ENCODE data around the gene BBOF1.

DNA sequence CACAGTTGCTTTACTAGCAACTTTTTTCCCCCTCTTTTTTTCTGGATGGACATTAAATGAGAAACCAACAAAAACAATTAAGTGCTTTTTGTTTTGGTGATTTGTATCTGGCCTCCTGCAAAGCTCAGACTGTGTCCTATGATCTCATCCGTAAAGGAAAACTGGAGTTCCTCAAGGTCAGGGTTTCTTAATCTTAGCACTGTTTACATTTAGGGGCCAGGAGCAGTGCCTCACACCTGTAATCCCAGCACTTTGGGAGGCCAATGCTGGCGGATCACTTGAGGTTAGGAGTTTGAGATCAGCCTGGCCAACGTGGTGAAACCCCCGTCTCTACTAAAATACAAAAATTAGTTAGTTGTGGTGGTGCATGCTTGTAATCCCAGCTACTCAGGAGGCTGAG is 28.1 kb upstream of the BBOF1 start:
- TF ChIP-seq, protein P1, sequence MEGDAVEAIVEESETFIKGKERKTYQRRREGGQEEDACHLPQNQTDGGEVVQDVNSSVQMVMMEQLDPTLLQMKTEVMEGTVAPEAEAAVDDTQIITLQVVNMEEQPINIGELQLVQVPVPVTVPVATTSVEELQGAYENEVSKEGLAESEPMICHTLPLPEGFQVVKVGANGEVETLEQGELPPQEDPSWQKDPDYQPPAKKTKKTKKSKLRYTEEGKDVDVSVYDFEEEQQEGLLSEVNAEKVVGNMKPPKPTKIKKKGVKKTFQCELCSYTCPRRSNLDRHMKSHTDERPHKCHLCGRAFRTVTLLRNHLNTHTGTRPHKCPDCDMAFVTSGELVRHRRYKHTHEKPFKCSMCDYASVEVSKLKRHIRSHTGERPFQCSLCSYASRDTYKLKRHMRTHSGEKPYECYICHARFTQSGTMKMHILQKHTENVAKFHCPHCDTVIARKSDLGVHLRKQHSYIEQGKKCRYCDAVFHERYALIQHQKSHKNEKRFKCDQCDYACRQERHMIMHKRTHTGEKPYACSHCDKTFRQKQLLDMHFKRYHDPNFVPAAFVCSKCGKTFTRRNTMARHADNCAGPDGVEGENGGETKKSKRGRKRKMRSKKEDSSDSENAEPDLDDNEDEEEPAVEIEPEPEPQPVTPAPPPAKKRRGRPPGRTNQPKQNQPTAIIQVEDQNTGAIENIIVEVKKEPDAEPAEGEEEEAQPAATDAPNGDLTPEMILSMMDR (conservative IDR thresholded peaks at IDR 0.05): no peak
- no peak for TF ChIP-seq ZFX (IDR thresholded peaks at IDR 0.05)
